Esophagus muscularis mucosa (tissue), 3 donors: Measurements from ENCODE around the gene C2CD4C.

ENCODE experiments used
- POLR2AphosphoS5 ChIP-seq, 2 donors: sonication (generic); formaldehyde crosslinking; IDR thresholded peaks; one replicate each; pipeline ENCODE4 v1.6.1; 2017; ENCODE audit warnings: antibody characterized with exemption in 2 of 2
- TF ChIP-seq, protein P1 (sequence below), 3 experiments: fragments of 200-600 bp in 2 of 3; fragments of 450-650 bp in 1 of 3; sonication (generic) in 2 of 3; IDR thresholded peaks; one replicate each; pipeline ENCODE4 v1.5.1; 2017 to 2019; ENCODE audit warnings: antibody characterized with exemption in 3 of 3, mild to moderate bottlenecking in 2 of 3, moderate library complexity in 1 of 3

DNA sequence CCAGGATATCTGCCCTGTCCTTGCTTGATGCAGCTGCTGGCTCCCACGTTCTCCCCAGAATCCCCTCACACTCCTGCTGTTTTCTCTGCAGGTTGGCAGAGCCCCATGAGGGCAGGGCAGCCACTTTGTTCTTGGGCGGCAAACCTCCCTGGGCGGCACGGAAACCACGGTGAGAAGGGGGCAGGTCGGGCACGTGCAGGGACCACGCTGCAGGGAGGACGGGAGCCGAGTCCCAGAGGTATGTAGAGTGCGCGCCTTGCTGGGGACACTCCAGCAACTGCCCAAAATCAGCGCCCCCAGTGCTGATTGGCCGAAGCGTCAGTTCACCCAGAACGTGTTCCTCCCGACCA, 34.1 kb downstream of the C2CD4C start:
- no peak for TF ChIP-seq POLR2AphosphoS5 (IDR thresholded peaks at IDR 0.05)
- TF ChIP-seq, protein P1, sequence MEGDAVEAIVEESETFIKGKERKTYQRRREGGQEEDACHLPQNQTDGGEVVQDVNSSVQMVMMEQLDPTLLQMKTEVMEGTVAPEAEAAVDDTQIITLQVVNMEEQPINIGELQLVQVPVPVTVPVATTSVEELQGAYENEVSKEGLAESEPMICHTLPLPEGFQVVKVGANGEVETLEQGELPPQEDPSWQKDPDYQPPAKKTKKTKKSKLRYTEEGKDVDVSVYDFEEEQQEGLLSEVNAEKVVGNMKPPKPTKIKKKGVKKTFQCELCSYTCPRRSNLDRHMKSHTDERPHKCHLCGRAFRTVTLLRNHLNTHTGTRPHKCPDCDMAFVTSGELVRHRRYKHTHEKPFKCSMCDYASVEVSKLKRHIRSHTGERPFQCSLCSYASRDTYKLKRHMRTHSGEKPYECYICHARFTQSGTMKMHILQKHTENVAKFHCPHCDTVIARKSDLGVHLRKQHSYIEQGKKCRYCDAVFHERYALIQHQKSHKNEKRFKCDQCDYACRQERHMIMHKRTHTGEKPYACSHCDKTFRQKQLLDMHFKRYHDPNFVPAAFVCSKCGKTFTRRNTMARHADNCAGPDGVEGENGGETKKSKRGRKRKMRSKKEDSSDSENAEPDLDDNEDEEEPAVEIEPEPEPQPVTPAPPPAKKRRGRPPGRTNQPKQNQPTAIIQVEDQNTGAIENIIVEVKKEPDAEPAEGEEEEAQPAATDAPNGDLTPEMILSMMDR (IDR thresholded peaks at IDR 0.05), result no peak
